MM.1S (cell line): ENCODE results near the gene ST3GAL3.

Source experiments
- EZH2 ChIP-seq: fragments of 300-600 bp; sonication (generic); optimal IDR thresholded peaks from 2 replicates; pipeline ENCODE3; 2017; ENCODE audit warnings: low read depth, mild to moderate bottlenecking, antibody characterized with exemption, low read length, mixed read lengths
- TF ChIP-seq, protein P1 (sequence below): fragments of 300-600 bp; sonication (generic); IDR thresholded peaks from 2 replicates; pipeline ENCODE4 v1.5.1; 2016; ENCODE audit warnings: antibody characterized with exemption, low read length, mixed read lengths

DNA sequence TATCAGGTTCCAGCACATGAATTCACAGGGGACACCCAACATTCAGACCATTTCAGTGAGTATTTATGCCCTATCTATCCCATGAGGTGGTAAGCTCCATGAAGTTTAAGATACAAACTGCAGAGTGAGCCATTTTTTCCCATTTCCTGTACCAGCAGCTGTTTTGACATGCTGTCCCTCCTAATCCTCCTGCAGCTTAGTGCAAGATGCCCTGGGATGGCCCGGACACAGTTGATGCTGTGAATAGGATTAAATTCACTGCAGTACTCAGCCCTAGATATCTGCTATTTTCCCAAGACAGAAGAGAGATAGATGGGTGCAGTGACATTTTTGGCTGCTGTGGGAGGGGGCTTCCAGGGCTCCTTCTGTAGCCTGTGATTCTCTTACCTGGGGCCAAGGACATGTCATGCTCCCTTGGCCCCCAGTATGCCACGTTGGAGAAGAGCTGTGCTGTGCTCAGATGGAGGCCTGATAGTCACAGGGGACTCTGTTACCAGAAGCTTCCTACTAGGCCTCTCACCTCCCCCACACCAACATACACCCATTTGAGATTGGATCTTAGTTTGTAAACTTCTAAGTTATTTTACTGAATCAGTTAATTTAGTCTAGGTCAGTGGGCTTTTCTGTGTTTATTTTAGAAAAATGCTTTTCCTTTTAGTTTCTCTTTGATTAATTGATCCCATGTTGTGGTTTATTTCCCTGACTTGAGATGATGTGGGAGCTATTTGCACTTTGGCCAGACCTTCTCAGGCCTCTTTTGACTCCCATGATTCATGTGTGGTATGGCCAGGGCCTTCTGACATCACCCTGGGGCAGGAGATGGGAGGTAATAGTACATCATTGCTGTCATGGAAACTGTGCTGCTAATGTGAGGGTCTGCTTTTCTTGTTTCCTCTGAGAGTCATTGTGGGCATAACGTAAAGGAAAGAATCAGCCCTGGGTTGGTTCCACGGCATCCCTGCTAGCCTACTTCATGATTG lies 92.6 kb downstream of the ST3GAL3 start:
- no peak for TF ChIP-seq EZH2
- TF ChIP-seq, protein P1, sequence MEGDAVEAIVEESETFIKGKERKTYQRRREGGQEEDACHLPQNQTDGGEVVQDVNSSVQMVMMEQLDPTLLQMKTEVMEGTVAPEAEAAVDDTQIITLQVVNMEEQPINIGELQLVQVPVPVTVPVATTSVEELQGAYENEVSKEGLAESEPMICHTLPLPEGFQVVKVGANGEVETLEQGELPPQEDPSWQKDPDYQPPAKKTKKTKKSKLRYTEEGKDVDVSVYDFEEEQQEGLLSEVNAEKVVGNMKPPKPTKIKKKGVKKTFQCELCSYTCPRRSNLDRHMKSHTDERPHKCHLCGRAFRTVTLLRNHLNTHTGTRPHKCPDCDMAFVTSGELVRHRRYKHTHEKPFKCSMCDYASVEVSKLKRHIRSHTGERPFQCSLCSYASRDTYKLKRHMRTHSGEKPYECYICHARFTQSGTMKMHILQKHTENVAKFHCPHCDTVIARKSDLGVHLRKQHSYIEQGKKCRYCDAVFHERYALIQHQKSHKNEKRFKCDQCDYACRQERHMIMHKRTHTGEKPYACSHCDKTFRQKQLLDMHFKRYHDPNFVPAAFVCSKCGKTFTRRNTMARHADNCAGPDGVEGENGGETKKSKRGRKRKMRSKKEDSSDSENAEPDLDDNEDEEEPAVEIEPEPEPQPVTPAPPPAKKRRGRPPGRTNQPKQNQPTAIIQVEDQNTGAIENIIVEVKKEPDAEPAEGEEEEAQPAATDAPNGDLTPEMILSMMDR, result no peak
